AG09319 (cell line): ENCODE data around the gene SAP25.

Experiments used
- DNase-seq: peaks from one replicate; pipeline ENCODE4 v3.0.0-alpha.2; 2010; ENCODE audit warnings: low read depth; ENCODE audit errors: extremely low read depth
- TF ChIP-seq, protein P1 (sequence below): IDR thresholded peaks from 2 replicates; pipeline ENCODE4 v1.5.1; 2011; ENCODE audit warnings: low read depth, mild to moderate bottlenecking, inconsistent platforms, low read length, moderate library complexity

SAP25 gene

DNA sequence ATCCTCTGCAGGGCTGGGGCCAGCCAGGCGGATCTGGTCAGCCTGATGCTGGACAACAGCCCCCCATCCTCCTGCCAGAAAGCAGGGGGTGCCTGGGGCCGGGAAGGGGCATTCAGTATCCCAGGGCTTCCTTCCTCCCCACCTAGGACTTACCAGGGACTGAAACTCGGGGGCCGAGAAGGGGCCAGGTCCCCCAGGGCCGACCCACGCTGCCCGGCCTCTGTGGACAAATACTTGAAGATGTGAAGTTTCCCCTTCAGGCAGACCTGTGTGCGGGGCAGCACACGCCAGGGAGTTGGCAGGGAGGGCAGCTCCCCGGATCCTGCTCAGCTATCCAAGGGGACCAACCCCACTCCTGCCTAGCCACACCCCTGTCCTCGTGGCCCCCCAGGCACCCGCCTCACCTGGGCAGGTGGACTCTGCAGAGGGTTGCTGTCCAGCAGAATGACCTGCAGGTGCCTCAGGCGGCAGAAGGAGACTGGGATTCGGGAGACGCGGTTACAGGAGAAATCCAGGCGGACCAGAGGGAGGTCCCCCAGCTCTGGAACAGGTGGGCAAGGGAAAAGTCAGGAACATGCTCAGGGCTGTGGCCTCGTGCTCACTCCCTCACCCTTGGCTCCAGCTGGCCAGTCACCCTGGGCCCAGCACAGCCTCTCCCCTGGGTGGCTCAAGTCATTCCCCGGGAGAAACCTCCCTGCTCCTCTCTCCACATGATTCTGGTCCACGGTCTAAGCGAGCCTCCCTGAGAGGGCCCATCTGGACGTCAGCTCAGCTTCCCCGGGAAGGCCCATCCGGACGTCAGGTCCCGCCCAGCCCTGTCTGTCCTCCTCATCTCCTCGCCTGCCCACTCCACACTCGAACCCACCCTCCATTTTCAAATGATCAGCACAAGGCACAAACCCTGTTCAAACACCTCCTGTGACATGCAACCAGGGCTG, 4.8 kb upstream of the SAP25 start:
- TF ChIP-seq, protein P1, sequence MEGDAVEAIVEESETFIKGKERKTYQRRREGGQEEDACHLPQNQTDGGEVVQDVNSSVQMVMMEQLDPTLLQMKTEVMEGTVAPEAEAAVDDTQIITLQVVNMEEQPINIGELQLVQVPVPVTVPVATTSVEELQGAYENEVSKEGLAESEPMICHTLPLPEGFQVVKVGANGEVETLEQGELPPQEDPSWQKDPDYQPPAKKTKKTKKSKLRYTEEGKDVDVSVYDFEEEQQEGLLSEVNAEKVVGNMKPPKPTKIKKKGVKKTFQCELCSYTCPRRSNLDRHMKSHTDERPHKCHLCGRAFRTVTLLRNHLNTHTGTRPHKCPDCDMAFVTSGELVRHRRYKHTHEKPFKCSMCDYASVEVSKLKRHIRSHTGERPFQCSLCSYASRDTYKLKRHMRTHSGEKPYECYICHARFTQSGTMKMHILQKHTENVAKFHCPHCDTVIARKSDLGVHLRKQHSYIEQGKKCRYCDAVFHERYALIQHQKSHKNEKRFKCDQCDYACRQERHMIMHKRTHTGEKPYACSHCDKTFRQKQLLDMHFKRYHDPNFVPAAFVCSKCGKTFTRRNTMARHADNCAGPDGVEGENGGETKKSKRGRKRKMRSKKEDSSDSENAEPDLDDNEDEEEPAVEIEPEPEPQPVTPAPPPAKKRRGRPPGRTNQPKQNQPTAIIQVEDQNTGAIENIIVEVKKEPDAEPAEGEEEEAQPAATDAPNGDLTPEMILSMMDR = no peak
- DNase-seq = no peak

DNA sequence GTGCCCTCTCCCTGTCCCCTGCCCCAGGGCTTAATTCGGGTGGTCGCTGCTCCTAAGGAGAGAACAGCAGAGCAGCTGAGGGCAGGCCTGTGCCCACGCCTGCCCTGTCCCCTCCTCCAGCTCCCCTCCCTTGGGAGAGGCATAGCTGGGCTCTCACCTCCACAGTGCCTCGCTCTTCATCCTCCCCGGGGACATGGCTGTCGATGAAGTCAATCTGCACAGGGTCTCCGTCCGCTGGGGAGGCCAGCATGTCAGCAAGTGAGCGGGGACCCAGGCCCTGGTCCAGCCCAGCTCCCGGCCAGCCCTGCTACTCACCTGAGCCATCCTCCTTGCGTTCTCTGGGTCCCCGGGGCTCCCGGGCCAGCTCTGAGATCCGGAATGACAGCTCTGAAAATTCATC, 3.8 kb upstream of the SAP25 start:
- DNase-seq = no peak
- TF ChIP-seq, protein P1 = no peak

DNA sequence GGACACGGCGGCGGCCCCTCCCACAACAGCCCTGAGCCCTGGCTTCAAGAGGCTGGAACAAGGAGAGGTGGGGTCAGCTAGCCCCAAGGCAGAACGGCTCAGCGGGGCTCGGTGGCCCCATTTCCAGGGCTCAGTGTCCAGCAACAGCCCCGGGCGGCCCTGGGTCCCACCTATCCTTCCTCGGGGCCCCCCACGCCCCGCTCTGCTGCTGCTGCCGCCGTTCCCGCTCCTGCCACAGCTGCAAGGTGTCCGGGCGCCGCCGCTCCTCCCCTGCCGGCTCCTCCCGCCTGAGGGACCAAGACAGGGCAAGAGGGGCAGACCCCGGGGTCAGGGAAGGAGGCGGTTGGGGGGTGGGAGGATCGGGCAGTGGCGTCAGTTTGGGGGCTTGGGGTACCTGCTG, 3.4 kb upstream of the SAP25 start:
- TF ChIP-seq, protein P1 = no peak
- DNase-seq = no peak

DNA sequence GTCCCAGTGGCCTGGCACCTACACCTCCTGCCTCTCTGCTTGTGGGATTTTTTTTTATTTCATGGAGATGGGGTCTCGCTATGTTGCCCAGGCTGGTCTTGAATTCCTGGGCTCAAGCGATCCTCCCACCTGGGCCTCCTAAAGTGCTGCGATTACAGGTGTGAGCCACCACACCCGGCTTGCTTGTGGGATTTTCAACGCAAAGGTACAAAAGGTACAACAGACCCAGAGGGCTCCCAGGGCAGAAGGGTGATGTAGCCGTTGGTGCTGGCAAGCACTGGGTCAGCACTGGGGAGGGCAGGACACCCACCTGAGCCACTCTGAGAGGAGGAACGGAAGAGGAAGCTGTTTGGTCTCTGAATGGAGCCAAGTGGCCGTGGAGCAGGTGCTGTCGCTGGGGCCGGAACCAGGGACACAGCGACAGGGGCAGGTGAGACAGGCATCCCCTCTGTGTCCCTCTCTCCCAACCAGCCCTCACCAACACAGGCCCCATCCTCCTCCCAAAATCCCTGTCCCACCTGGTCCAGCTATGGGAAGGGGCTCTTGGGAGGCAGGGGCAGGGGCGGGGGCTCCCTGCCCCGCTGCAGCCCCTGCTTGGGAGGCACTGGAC, 2.8 kb upstream of the SAP25 start:
- DNase-seq = no peak
- TF ChIP-seq, protein P1 = no peak

DNA sequence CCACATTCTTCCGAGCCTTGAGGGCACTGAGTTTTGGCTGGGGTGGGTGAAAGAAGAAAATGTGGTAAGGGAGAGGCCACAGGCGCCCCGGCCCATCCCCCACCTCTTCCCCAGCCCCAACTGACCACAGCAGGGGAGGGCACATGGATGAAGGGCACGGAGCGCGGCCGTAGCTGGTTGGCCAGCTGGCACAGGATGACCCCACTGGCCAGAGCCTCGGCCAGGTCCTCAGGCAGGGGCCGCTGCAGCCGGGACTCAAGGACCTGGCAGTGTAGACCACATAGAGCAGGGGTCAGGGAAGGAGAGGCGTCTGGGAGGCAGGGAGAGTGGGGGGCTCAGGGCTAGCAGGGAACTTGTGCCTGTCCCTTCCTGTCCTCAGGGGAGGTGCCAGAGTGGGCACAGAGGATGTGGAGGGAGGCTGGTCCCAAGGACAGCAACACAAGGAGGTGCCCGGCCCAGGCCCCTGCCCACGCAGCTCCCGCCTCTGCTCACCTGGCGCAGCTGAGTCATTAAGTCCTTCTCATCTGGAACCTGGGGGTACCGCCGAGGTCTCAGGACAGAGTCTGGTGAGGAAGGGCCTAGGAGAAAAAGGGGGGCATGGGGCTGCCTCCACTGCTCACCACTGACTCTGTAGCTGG, 2.2 kb upstream of the SAP25 start:
- TF ChIP-seq, protein P1 = no peak
- DNase-seq = no peak

DNA sequence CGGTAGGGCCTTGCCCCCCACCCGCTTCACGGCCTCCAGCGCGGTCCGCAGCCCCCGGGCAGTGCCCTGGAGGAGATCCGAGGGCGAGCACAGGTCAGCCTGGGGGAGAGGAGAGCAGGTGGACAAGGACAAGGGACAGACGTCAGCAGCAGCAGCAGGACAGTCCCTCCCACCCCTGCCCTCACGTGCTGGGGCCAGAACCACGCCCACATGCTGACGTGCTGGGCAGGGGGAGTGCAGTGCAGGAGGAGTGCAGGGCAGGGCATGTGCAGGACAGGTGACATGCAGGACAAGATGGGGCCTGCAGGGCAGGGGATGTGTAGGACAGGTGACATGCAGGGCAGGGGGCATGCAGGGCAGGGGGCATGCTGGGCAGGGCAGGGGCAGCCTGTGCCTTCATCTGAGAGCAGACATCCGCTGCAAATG, 1.5 kb upstream of the SAP25 start:
- TF ChIP-seq, protein P1 = no peak
- DNase-seq = no peak
